ENCODE data around the gene CATSPERZ.
A peak's percentile ranks its signal among the peaks of the same experiment; 100 is the strongest.

Gene CATSPERZ

DNA sequence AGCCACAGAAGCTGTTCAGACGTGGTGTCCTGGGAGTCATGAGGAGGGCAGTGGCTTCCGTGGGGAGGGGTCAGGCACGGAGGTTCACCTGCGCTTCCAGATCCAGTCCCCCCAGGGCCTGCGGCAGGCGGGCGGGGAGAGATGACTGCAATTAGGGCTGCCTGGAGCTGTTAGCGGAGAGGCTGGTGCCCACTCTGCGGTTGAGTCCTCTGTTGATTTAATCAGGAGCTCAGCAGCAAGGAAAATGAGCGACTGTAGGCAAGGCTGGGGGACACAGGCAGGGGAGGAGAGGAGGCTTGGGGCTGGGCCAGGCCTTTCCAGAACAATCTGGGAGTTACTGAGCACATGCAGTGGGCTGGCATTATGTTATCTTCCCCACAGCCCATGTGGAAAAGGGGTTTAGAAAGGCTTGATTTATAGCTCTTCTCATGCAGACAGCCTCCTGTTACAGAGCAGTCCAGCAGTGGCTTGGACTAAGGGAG lies 35.7 kb upstream of the CATSPERZ start:
- DNase-seq, result no peak

DNA sequence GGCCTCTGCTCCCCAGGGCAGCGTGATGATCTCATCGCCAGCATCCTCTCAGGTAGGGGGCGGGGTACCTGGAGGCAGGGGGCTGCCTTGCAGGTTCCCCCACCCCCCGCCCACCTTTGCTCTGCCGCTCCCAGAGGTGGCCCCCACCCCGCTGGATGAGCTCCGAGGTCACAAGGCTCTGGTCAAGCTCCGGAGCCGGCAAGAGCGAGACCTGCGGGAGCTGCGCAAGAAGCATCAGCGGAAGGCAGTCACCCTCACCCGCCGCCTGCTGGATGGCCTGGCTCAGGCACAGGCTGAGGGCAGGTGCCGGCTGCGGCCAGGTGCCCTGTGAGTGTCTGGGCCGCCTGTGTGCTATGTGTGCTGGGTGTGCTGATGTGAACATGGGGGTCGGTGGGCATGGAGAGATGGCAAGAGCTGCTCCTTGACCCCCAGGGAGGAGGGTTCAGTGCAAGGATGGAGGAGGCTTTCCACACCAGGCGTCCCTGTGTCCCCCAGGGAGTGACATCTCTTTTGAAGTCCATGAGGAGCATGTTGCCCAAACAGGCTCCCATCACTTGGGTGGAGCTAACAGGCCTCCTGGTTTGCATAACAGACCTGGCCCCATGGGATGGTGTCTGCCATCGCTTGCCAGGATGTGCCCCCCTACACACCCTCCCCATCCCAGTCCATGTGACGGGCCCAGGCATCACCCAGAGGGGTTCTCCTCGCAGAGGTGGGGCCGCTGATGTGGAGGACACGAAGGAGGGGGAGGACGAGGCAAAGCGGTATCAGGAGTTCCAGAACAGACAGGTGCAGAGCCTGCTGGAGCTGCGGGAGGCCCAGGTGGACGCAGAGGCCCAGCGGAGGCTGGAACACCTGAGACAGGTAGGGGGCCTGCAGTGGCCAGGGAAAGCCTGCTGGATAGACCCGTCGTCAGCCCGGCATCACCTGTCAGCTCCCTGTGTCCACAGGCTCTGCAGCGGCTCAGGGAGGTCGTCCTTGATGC lies 34.7 kb upstream of the CATSPERZ start:
- DNase-seq, result no peak

DNA sequence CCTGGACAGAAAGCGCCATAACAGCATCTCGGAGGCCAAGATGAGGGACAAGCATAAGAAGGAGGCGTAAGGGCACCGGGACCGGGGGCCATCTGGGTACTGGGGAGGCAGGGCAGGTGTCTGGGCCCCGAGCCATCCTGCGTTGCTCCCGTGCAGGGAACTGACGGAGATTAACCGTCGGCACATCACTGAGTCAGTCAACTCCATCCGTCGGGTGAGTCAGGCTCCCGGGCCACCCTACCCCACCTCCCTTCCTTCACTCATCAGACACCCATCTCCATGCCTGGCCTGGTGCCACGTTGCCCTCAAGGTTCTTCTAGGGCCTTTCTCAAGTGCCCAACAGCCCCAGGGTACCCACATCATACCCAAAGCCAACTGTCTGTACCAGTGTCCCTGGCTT lies 33.8 kb upstream of the CATSPERZ start:
- no peak for DNase-seq

DNA sequence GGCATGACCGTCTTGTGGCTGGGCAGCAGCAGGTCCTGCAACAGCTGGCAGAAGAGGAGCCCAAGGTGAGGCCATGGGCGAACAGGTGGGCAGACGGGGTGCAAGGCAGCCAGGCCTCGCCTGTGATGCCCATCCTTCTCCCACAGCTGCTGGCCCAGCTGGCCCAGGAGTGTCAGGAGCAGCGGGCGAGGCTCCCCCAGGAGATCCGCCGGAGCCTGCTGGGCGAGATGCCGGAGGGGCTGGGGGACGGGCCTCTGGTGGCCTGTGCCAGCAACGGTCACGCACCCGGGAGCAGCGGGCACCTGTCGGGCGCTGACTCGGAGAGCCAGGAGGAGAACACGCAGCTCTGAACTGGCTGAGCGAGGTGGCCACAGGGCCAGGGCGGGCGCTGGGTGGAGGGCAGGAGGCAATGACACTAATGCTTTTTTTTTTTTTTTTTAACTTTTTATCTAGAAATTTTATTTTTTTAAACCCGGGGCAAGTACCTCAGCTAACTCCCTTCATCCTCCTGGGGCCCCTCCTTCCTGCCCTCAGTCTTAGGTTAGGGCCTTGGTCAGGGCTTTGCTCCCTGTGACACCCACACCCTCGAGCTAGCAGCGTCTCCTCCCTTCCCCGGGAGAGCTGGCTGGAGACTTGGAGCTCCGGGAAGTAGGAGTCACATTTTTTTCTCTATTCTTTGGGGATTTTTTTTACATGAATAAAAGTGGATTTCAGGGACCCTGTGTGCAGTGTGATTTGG lies 32.8 kb upstream of the CATSPERZ start:
- no peak for DNase-seq

DNA sequence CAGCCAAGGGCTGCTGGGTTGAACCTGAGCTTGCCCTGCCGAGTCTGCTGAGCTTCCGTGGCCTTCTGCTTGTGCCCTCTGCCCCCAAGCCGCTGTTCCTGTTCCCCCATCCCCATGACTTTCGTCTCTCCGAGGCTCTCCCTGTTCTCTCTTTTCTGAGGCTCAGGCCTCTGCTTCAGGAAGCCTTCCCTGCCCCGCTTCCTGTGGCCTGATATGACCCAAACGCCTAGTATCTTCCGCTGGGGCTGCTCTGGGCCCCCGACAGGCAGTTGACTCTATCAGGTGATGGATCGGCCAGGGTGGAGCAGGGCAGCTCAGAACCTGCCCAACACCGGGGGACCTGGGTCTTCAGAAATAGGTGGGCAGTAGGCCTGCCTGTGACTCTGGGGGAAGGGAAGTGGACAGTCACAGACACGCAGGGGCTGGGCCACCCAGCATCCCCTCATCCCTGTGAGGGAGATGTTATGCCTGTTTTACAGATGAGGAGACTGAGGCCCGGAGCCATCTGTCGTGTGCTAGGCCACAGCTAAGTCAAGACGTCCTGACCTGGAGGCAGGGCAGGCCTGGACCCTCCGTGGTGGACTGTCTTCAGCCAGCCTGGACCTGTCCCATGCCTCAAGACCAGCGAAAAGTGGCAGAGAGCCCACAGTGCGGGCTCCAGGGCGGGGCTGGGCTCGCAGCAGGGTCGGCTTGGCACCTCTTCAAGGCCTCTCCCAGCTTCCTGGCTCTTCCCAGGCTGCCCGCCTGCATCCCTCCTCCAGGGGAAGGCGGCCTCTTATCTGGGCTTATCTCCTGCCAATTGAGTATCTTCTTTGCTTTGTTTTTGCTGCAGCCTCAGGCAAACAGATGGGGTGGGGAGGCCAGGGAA lies 31.9 kb upstream of the CATSPERZ start:
- peak; percentile 72 for DNase-seq

DNA sequence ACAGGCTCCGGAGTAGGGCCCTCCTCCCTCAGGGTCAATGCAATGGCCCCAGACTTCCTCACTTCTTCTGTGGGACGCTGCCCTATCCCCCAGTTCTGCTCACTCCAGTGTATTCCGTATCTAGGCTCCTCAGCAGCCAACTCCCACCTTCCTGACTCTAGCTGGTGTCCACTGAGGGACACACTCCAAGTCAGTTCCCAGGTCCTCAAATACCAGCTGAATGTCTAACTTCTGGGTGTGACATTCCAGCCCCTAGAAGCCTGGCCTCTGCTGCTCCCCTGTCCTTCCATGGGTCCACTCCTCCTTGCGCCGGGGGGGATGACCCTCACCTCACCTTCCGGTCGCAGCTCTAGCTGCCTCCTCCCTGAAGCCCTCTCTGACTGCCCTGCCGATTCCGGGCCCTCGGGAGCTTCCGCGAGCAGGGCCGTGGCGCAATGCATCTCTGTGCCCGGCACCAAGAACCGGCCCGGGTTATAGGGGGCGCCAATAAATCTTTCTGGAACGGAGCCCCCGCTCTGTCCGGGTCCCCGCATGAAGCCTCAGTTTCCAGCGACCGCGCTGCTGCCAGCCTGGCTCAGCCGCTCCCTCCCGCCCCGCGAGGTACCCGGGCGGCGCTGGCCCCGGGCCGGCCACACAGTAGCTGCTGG lies 31.1 kb upstream of the CATSPERZ start:
- no peak for DNase-seq

DNA sequence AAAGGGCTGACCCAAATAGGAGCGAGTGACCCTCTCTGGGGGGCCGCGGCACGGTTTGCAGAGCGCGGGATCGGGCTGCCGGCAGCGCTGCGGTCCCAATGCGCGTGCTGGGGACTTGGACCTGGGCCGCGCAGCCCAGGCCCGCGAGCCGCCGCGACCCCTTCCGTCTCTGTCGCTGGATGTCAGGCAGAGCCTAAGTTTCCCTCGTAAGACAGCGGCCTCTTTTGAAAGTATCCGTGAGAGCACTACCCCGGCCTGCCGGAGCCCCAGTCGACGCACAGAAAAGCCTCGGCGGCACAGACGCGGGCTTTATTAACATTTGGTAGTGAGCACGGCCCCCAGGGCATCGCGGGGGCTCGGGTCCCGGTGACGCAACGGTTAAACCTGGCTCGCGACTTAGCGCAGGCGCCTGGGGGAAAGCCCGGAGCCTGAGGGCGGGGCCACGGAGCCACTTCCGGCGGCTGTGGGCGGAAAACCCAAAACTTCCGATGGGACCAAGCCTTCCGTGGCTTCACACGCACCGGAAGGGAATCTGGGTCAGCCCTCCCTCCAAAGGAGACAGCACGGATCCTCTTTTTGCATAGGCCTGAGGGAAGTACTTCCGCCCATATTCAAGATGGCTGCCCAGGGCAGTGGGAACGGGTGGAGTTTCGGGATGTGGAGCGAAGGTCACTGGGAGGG lies 30.5 kb upstream of the CATSPERZ start:
- peak; percentile 99 for DNase-seq

DNA sequence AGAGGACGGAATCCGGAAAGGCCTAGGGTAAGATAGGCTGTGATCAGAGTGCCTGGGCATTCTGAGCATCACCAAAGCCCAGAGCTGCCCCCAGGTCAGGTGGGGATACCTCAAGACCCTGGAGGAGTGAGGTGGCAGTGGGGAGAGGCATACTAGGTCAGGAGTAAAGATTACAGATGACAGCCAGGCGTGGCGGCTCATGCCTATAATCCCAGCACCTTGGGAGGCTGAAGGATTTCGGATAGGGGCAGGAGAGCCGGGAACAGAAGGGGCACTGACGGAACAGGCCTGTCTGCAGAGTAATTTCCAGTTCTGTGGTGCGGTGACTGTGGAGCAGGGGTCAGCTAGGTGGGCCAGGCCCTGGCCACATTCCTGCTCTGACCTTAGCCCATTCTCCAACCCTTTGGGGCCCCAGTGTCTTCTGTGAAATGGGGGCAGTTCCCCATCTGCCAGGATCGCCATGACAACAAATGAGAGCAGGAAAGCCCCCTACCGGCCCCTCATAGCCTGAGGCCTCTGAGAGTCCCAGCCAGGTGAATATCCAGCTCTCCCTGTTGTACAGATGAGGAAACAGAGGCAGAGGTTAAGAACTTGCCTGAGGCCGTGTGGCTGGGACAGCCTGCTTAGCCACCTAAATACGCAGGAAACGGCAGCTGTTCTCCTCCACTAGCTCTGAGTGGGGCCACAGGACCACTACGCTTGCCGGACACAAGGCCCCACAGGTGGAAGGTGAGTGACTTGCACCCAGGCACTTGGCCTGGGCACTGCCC lies 24.9 kb upstream of the CATSPERZ start:
- DNase-seq, result no peak

DNA sequence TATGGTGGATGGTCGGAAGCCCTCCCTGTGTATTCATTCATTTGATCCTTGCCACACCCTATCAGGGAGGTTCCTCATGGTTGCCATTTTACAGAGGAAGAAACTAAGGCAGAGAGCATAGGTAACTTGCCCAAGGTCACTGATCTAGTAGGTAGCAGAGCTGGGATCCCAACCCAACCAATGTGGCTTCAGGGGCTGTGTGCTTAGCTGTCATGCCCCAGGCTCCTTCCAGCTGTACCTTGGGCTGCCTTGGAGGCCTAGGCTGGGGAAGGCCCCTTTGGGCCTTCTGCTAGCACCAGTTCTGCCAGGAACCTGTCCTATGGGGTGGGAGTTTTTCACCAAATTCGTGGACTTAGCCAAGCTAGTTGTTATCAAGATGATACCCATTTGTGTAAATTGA lies 24.3 kb upstream of the CATSPERZ start:
- no peak for DNase-seq

DNA sequence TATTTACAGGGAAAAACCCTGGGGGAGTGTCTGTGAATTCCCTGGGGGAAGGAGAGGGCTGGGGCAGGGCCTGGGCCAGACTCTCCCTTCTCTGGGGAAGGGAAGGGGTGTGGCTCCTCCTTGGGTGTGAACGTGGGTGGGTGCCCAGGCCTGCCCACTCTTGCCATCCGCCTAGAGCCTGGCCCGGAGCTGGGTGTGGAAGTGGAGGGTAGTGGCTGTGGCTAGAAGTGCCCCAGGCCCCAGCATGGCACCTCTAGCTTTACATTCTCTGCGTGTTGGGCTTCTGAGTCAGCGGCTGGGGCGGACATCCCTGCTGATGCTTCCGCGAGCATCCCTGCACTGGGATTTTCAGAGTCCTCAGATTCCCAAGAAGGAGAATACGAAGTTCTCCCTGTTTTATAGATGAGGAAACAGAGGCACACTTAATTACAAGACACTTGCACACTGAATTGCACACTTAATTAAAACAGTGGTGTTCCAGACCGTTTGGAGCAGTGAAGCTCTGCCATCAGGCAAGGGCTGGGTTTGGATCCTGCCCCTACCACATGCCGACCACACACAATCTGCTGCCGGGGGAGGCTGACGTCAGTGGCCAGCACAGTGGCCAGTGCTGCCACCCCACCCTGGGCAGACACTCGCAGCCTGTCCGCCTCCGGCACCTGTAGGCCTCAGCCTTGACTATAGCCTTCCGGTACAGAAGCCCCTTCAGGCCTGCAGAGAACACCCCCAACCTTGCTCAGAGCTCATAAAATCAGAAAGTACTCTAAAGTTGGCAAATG lies 23.3 kb upstream of the CATSPERZ start:
- DNase-seq, result no peak

DNA sequence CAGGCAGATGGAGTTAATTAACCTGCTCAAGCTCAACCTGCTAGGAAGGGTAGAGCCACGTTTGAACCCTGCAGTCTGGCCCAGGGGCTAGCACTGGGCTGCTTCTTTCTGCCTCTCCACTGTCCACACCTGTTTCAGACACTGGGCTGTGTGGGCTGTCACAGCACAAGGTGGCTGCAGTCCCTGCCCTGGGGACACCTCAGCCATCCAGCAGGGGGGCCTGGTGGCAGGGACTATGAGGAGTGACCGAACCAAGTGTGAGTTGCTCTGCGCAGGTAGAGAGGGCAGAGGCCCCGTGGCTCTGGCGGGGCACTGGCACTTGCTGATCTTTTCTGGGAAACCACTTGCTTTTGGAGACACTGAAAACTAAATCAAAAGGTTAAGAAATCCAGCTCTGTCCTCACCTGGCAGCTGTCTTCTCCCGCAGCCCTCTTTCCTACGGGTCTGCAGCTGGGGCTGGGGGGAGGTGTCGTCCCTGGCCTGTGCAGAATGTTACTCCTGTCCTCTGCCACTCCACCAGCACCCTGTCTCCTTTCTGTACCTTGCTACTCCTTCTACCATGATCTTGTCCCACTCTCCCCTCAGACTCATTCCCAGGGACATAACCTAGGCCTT lies 21.5 kb upstream of the CATSPERZ start:
- DNase-seq, result no peak

DNA sequence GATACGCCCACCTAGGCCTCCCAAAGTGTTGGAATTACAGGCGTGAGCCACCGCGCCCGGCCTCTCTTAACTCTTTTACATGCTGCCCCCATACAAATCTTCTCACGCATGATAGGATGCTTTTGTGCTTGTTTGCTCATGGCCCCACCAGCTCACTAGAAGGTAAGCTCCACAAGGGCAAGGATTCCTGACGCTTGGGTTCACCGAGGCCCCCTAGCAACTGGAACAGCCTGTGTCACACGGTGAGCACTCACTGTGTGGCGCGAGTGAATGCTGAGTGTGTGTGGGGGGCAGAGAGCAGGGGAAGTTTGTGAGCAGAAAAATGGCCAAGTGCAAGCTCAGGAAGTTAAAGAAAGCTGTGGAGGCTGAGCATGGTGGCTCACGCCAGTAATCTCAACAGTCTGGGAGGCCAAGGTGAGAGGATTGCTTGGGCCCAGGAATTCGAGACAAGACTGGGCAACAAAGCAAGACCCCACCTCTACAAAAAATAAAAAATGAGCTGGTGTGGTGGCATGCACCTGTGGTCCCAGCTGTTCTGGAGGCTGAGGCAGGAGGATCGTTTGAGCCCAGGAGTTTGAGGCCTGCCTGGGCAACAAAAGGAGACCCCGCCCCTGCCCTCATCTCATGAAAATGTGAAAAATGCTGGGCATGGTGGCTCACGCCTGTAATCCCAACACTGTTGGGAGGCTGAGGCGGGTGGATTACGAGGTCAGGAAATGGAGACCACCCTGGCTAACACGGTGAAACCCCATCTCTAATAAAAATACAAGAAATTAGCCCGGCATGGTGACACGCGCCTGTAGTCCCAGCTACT lies 18.0 kb upstream of the CATSPERZ start:
- DNase-seq, result no peak

DNA sequence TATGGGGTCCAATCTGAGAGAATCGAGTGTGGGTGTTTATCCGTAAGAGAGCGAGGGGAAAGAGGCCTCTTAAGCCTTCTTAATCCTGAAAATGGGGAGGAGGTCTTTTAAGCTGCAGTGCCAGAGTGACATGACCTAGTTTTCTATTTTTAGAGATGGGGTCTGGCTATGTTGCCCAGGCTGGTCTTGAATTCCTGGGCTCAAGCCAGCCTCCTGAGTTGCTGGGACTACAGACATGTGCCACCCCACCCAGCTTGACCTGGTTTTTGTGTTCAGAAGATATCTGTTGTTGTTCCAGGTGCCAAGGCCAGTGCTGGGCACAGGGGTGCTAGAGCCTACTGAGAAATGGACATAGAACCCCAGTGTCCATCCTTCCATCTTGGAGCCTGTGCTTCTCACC lies 17.1 kb upstream of the CATSPERZ start:
- DNase-seq, result no peak

DNA sequence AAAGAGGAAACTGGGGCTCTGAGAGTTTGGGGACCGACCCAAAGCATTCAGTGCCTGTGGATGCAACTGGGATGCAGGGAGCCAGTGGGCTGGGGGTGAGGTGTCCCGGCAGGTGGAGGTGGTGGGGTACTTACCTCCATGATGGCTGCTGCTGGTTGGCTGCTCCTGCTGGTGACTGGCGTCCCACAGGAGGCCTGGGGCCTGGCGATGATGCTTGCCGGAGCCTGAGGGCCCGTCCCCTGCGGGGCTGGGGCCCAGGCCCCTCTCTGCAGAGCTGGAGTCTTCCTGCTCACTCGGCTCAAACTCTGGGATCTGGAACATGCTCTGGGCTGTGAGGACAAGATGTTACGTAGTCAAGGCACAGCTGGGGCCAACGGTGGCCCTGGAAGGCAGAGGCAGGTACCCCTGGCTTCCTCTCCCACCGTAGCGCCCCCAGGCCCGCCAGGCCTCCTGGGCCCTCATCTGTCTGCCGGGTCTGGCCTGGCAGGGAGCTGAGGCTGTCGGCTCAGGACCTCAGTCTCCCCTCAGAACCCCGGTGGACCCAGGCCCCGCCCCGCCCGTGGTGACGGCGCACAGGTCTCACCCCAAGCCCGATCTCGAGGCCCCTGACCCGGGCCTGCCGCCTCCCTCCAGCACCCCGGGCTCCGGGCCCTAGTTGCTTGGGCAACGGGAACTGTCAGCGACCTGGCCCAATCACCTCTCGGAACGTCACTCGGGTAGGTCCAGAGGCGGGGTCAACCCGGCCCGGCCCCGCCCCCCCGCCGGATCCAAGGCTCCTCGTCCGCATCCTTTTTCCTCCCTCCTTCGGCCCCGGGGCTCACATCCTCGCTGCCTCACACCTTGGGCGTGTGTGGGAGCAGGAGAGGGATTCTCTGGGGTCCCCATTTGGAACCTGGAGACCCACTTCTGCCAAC lies 15.9 kb upstream of the CATSPERZ start, which contains the start of gene BAD:
Gene BAD (minus strand): TSS at position 618 of the 914 bp plus-strand sequence. CDS start 297 bp downstream, at position 321.
- peak; percentile 97 for DNase-seq

DNA sequence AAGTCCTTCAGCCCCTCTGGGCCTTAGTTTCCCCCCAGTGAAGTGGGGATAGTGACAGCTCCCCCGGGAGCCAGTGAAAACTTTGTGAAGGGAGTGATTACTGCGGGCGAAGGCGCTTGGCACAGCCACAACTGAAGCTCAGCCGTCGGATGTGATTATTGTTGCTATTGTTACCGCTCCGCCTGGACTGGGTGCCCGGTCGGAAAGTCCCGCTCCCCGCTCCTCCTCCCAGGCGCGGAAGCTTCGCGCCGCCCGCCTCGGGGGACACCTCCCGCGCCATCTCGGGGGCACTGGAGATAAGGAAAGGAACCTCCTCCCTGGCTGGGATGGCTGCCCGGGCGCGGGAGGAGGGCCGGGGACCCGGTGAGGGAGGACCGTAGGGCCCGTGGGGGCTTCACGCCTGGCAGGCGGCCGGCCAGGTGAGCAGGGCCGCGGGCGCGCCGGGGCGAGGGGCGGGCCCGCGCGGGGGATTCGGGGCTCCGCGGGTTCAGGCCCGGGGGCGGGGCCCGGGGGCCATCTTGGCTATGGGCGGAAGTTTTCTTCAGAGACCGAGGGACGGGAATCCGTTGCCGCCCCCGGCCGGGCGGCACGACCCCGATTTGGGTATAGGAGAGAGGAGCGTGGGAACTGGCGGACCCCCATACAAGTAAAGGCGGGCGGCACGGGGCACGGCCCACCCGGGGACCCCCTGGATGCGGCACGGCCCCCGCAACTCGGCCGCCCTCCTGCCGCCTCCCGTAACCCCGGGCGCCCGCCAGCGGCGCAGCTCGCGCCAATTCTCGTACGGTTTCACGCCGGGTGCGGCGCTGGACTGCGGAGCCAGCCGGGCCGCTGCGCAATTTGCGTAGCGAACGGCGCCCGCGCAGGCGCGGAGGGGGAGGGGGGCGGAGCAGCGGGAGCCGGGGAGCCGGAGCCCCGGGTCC lies 14.9 kb upstream of the CATSPERZ start, which contains the start of gene GPR137:
Gene GPR137 (plus strand): TSS at position 887 of the 923 bp plus-strand sequence. CDS start 677 bp downstream, outside the sequence.
- peak; percentile 92 for DNase-seq

Measured in right hindlimb (tissue), 1 donor.